ENCODE results near the gene SNRNP70. TPM values are rescaled to one million over a fixed set of nuclear protein-coding genes. Genes with fewer than 3 reads are reported as not detected.

Gene SNRNP70
- total and polyA plus RNA-seq, 2 of the 13 experiments (the other 11 are each of a cell fraction or from before 2014, with no cell fraction given): 150 to 210 TPM

DNA sequence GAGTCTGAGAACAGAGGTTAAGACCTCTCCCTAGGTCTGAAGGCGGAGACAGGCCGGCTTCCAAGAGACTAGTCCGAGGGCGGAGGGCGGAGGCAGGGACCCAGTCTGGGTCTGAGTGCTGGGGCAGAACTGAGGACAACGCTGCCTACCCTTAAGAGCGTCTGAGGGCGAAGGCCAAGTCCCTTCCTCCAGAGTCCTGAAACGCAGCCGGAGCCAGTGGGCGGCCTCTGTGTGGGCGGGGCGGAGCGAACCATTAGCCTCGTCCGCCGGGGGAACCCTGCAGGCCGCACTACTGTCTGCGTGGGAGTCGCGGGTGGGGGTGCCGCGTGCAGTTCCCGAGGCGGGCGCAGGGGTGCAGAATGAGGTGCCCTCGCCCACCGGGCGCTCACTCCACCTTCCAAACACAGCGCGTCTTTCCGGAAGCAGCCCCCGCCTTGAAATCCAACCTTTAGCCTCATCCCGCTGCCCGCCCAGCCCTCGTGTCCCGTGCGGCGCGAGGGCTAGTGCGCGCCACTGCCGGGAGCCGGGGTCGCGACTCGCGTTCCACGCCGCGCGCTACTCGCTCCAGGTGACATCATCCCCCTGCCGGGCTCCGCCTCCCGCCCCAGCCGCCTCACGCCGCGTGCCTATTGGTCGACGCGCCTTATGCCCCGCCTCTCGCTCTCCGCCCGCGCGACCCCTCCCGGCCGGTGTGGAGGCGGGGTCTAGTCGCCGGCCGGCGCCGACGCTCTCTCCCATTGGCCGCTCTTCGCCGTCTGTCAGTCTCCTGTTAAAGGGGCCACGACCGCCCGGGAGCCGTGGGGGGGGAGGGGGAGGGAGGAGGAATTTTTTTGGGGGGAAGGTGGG is 33.5 kb downstream of the SNRNP70 start, which contains the start of gene C19orf73 (continued):
- TF ChIP-seq, protein P1, sequence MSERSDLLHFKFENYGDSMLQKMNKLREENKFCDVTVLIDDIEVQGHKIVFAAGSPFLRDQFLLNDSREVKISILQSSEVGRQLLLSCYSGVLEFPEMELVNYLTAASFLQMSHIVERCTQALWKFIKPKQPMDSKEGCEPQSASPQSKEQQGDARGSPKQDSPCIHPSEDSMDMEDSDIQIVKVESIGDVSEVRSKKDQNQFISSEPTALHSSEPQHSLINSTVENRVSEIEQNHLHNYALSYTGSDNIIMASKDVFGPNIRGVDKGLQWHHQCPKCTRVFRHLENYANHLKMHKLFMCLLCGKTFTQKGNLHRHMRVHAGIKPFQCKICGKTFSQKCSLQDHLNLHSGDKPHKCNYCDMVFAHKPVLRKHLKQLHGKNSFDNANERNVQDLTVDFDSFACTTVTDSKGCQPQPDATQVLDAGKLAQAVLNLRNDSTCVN (CRISPR knock-in tag; IDR thresholded peaks at IDR 0.05; ENCODE audit: borderline replicate concordance): no peak; the same call in 1 of the 2 replicates
- TF ChIP-seq SRSF1 (optimal IDR thresholded peaks at IDR 0.05; ENCODE audit: low read depth, low read length) (peak; percentile 53), ZNF703 (CRISPR knock-in tag; IDR thresholded peaks at IDR 0.05; ENCODE audit: borderline replicate concordance) (0 out of 2 replicates have a peak, but pooled peaks have one; percentile 45), ZNF652 (CRISPR knock-in tag; IDR thresholded peaks at IDR 0.05; ENCODE audit: borderline replicate concordance, low read depth) (no peak), ZNF501 (CRISPR knock-in tag; IDR thresholded peaks at IDR 0.05) (peak; percentile 72; the same call in 1 of the 2 replicates), CEBPB (IDR thresholded peaks at IDR 0.05; ENCODE audit: borderline replicate concordance, low read depth, low read length) (no peak), HDAC2 (CRISPR knock-in tag; IDR thresholded peaks at IDR 0.05) (peak; percentile 80), NKX3-1 (CRISPR knock-in tag; IDR thresholded peaks at IDR 0.05) (no peak), SYNCRIP (IDR thresholded peaks at IDR 0.05; ENCODE audit: insufficient read depth, low read depth, low read length) (no peak), ZNF350 (CRISPR knock-in tag; IDR thresholded peaks at IDR 0.05; ENCODE audit: borderline replicate concordance, low read depth) (peak; percentile 72), HCFC1 (IDR thresholded peaks at IDR 0.05; ENCODE audit: low read depth, low read length) (no peak)
- TF ChIP-seq, protein P2, sequence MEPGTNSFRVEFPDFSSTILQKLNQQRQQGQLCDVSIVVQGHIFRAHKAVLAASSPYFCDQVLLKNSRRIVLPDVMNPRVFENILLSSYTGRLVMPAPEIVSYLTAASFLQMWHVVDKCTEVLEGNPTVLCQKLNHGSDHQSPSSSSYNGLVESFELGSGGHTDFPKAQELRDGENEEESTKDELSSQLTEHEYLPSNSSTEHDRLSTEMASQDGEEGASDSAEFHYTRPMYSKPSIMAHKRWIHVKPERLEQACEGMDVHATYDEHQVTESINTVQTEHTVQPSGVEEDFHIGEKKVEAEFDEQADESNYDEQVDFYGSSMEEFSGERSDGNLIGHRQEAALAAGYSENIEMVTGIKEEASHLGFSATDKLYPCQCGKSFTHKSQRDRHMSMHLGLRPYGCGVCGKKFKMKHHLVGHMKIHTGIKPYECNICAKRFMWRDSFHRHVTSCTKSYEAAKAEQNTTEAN (CRISPR knock-in tag; conservative IDR thresholded peaks at IDR 0.05): no peak
- TF ChIP-seq, protein P3, sequence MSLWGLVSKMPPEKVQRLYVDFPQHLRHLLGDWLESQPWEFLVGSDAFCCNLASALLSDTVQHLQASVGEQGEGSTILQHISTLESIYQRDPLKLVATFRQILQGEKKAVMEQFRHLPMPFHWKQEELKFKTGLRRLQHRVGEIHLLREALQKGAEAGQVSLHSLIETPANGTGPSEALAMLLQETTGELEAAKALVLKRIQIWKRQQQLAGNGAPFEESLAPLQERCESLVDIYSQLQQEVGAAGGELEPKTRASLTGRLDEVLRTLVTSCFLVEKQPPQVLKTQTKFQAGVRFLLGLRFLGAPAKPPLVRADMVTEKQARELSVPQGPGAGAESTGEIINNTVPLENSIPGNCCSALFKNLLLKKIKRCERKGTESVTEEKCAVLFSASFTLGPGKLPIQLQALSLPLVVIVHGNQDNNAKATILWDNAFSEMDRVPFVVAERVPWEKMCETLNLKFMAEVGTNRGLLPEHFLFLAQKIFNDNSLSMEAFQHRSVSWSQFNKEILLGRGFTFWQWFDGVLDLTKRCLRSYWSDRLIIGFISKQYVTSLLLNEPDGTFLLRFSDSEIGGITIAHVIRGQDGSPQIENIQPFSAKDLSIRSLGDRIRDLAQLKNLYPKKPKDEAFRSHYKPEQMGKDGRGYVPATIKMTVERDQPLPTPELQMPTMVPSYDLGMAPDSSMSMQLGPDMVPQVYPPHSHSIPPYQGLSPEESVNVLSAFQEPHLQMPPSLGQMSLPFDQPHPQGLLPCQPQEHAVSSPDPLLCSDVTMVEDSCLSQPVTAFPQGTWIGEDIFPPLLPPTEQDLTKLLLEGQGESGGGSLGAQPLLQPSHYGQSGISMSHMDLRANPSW (CRISPR knock-in tag; IDR thresholded peaks at IDR 0.05; ENCODE audit: borderline replicate concordance): no peak
- TF ChIP-seq, protein P4, sequence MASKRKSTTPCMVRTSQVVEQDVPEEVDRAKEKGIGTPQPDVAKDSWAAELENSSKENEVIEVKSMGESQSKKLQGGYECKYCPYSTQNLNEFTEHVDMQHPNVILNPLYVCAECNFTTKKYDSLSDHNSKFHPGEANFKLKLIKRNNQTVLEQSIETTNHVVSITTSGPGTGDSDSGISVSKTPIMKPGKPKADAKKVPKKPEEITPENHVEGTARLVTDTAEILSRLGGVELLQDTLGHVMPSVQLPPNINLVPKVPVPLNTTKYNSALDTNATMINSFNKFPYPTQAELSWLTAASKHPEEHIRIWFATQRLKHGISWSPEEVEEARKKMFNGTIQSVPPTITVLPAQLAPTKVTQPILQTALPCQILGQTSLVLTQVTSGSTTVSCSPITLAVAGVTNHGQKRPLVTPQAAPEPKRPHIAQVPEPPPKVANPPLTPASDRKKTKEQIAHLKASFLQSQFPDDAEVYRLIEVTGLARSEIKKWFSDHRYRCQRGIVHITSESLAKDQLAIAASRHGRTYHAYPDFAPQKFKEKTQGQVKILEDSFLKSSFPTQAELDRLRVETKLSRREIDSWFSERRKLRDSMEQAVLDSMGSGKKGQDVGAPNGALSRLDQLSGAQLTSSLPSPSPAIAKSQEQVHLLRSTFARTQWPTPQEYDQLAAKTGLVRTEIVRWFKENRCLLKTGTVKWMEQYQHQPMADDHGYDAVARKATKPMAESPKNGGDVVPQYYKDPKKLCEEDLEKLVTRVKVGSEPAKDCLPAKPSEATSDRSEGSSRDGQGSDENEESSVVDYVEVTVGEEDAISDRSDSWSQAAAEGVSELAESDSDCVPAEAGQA (IDR thresholded peaks at IDR 0.05; ENCODE audit: low read depth): no peak
- TF ChIP-seq, protein P4 (CRISPR knock-in tag; IDR thresholded peaks at IDR 0.05; ENCODE audit: borderline replicate concordance): 0 out of 2 replicates have a peak, but pooled peaks have one; percentile 82
- TF ChIP-seq, protein P5, sequence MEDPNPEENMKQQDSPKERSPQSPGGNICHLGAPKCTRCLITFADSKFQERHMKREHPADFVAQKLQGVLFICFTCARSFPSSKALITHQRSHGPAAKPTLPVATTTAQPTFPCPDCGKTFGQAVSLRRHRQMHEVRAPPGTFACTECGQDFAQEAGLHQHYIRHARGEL (CRISPR knock-in tag; IDR thresholded peaks at IDR 0.05): no peak
